GM18868 (cell line): ENCODE measurements around the gene PRAF2.

Source experiments
- ATAC-seq: cut with Tn5 transposase; IDR thresholded peaks from one replicate; pipeline ENCODE4 v1.9.1; 2021; ENCODE audit warnings: mild to moderate bottlenecking, moderate library complexity; ENCODE audit not compliant: unreplicated experiment

Gene PRAF2

DNA sequence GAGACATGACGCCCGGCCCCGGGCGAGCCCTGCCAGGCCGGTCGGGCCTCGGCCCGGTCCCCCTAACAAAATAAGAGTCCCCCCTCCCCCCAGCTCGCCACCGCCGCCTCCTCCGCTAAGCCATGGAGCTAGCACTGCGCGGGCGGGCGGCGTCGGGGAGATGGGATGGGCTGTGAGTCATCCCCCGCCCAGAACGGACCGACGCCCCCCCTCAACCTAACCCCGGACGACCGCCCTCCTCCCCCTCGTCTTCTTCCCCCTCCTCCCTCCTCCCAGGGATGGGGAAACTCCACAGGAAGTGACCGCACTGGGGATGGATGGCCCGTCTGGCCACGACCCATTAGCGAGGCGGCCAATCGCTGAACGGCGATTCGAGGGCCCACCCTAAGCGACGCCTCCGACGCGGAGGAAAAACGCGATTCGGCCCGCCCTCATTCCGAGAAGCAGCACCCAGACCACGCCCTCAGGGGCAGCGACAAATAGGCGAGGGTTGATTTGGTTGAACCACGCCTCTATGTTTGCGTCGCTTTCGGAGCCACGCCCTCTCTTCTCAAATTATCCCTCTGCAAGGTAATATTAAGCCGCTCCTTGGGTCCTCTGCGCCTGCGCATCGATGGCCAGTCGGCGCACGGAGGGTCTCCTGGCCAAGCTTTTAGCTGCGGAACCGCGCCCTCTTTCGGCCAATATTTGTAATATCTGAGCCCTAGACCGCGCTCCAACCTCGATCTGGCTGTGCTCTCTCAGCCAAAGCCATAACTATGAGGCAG is 30.4 kb downstream of the PRAF2 start, which contains the start of gene TFE3:
Gene TFE3 (minus strand): TSS at position 138 of the 767 bp plus-strand sequence. CDS start 131 bp downstream, at position 7.
- ATAC-seq, result peak; percentile 90

DNA sequence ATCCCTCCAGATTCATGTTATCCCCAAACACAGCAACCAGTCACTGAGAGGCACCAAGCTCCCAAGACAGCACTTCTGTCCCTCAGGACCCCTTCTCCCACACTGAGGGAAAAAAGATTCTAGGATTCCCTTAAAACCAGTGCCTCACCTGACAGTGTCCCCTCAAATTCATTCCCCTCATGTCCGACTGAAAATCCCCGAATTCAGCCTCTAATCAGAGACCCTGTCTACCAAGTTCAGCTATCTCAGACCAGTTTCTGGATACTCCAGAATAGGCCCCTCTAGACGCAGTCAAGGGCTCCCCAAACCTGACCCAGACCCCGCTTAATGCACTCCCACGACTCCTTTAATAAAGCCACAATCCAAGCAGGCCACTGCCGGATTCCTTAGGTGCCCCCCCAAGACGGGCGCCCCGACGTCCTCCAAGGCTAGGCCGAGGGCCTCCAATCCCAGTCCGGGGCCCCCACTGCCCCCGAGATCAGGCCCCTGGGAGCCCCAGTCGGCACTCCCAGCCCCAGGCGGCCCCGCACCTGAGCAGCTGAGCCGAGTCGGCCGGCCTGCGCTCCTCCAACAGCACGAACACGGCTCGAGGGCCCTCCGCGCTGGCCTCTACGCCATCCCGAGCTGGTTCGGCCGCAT is 31.1 kb downstream of the PRAF2 start:
- ATAC-seq, result no peak

DNA sequence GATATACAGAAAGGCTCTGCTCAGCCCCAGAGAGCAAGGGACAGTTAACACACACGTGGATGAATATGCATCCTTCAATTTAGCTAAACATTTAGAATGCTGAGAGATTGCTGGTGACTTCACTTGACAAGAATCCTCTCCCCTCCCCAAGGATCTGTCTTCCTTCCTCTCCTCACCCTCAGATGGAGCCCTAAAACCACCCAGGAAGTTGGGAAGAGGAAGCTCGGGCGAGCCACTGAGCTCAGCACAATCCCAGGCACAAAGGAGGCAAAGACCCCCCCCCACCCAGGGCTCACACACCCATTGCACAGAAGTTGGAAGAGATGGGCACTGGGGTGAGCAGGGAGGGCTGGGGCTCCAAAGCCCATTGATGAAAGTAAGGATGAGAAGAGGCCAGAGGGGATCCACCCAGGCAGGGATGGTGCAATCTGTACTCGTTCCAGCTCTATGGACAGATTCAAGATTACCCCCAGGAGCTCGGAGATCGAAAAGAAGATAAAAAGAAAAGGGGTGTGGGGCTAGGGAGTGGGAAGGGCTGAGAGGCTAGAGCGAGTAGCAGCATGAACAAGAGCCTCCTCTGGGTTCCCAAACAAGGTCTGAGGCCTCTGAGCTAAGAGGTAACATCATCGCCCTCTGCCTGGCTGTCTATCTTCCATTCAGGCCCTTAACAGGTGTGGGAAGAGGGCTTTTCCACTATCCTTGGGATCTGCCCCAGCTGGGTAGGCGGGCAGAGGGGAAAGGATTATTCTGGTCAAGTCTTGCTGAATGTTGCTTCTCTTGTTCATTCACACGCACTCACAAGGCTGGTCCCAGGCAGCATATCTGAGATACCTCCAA is 31.8 kb downstream of the PRAF2 start:
- ATAC-seq, result no peak

DNA sequence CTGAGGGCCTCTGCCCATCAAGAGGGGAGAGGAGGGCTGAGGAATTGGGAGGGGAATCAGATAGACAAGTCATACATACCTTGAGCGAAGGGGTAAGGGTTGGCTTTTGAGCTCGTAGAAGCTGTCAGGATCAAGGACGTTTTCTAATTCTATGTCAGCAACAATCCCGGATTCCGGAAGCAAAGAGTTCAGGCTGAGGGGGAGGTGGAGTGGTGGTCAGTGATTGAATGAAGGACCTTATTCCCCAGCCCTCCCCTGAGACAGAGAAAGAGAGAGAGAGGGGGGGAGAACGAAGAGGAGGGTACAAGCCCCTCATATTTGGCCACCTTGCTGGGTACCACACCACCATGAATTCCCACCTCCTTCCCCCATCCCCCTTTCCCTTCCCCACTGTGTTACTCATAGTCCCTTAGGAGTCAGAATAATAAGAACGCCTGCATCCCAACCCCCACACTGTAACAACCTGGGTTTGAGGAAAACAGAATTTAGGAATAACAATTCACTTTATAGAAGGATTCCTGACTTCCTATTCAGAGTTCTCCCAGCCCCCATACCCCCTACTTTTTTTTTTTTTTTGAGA is 33.3 kb downstream of the PRAF2 start:
- ATAC-seq, result no peak

- peak; percentile 28 for ATAC-seq
Measured at GRCh38 chrX:49039598-49040375, 34.0 kb downstream of the PRAF2 start.

DNA sequence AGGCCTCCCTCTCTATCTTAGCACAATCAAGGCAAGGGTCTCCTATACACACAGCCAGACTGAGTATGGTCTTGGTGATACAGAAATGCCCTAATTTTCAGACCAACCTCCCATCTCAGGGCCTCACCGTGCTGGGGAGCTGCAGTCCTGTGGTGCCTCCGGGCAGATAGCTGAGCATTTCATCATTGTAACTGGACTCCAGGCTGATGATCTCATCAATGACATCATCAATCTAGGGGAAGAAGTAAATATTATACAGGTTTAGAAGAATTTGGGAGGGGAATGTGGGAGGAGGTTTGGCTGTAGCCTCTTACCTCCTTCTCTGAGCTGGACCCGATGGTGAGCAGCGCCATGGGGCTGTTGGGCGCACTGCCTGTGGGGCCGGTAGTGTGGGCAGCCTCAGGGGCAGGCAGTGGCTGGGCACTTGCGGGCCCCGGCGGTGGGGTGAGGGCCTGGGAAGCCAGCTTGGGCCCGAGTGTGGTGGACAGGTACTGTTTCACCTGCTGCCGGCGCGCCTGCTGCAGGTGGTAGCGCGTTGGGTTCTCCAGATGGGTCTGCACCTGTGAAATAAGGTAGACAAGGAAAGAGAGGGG is 35.8 kb downstream of the PRAF2 start:
- ATAC-seq, result no peak

GRCh38 chrX:49030283-49030682 is 43.5 kb downstream of the PRAF2 start:
- no peak for ATAC-seq

DNA sequence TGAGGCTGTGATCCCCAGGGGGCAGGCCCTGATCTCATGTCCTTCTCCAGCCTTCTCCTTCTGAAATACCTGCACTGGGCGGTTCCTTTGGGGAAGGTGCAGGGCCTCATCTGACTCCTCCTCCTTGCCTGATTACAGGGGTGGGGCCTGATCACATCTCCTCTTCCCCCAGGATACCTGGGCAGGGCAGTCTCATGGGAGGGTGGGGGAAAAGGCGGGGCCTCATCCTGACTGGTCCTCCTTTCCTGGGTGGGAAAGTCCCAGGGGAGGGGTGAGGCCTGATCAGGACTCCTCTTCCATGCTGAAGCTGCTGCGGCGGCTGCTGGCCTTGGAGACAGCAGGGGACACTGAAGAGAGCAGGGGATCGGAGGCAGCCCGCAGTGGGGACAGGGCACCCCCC is 43.9 kb downstream of the PRAF2 start:
- ATAC-seq, result no peak
